Keratinocyte (primary cell): Measurements from ENCODE around the gene PTS. TPM values are rescaled to one million over a fixed set of nuclear protein-coding genes. Genes with fewer than 3 reads are reported as not detected.

ENCODE experiments used
- DNase-seq: peaks from one replicate; pipeline ENCODE4 v3.0.0-alpha.2; 2011; ENCODE audit warnings: low read depth, missing footprints, low spot score
- FAIRE-seq: peaks from 2 replicates; lab custom pipeline; 2011; peaks lifted over from hg19 to GRCh38; lab: Jason Lieb, UNC
- H2AFZ ChIP-seq: 2 replicates; pipeline ENCODE4 v1.6.0; 2012; ENCODE audit warnings: low read length, control low read depth, inconsistent platforms; ENCODE audit not compliant: control insufficient read depth
- H3K27ac ChIP-seq: 2 replicates; pipeline ENCODE4 v1.5.1; 2011; ENCODE audit warnings: low read length; ENCODE audit not compliant: control insufficient read depth, insufficient read depth
- H3K27me3 ChIP-seq: 3 replicates; pipeline ENCODE4 v1.6.0; 2011; ENCODE audit warnings: low read length; ENCODE audit not compliant: control insufficient read depth, insufficient read depth; ENCODE audit errors: extremely low read depth
- H3K36me3 ChIP-seq, 2 experiments: 2 replicates in 1 of 2; 3 replicates in 1 of 2; pipeline ENCODE4 v1.5.1; 2011; ENCODE audit warnings: low read length in 2 of 2, mild to moderate bottlenecking in 1 of 2; ENCODE audit not compliant: control insufficient read depth in 2 of 2, insufficient read depth in 2 of 2; ENCODE audit errors: extremely low read depth in 1 of 2
- H3K4me1 ChIP-seq: 3 replicates; pipeline ENCODE4 v1.5.1; 2011; ENCODE audit warnings: low read length; ENCODE audit not compliant: control insufficient read depth, insufficient read depth; ENCODE audit errors: extremely low read depth
- H3K4me2 ChIP-seq: 3 replicates; pipeline ENCODE4 v1.6.0; 2011; ENCODE audit warnings: low read depth, low read length; ENCODE audit not compliant: control insufficient read depth, insufficient read depth; ENCODE audit errors: extremely low read depth
- H3K4me3 ChIP-seq, 3 experiments: fragments of 200-600 bp in 1 of 3; sonication (generic) in 1 of 3; 2 replicates in 2 of 3; 3 replicates in 1 of 3; pipeline ENCODE4 v1.5.1; 2011 to 2016; ENCODE audit warnings: low read length in 3 of 3, mild to moderate bottlenecking in 3 of 3, control low read depth in 2 of 3, inconsistent platforms in 1 of 3, low read depth in 1 of 3, mixed read lengths in 1 of 3, mixed run types in 1 of 3, moderate library complexity in 1 of 3; ENCODE audit not compliant: control insufficient read depth in 2 of 3, insufficient read depth in 2 of 3; ENCODE audit errors: extremely low read depth in 1 of 3
- H3K79me2 ChIP-seq: 2 replicates; pipeline ENCODE4 v1.6.0; 2012; ENCODE audit warnings: low read length; ENCODE audit not compliant: control insufficient read depth, insufficient read depth
- H3K9ac ChIP-seq: 3 replicates; pipeline ENCODE4 v1.6.0; 2011; ENCODE audit warnings: low read length; ENCODE audit not compliant: control insufficient read depth, insufficient read depth; ENCODE audit errors: extremely low read depth
- H3K9me1 ChIP-seq: 3 replicates; pipeline ENCODE4 v1.6.0; 2011; ENCODE audit warnings: low read length; ENCODE audit not compliant: control insufficient read depth, insufficient read depth; ENCODE audit errors: extremely low read depth
- H3K9me3 ChIP-seq: 2 replicates; pipeline ENCODE4 v1.5.1; 2012; ENCODE audit warnings: low read depth, low read length; ENCODE audit not compliant: control insufficient read depth
- H4K20me1 ChIP-seq: 3 replicates; pipeline ENCODE4 v1.6.0; 2011; ENCODE audit warnings: low read length; ENCODE audit not compliant: control insufficient read depth, insufficient read depth; ENCODE audit errors: extremely low read depth
- CTCF ChIP-seq, 3 experiments: IDR thresholded peaks in 1 of 3; conservative IDR thresholded peaks in 1 of 3; optimal IDR thresholded peaks in 1 of 3; 2 replicates in 2 of 3; 3 replicates in 1 of 3; pipeline versions ENCODE3 to v1.5.1; 2011; ENCODE audit warnings: low read length in 3 of 3, mild to moderate bottlenecking in 3 of 3, moderate library complexity in 2 of 3, control low read depth in 1 of 3, inconsistent platforms in 1 of 3; ENCODE audit not compliant: insufficient read depth in 2 of 3; ENCODE audit errors: extremely low read depth in 1 of 3
- EZH2 ChIP-seq: IDR thresholded peaks from one replicate; pipeline ENCODE4 v1.6.1; 2012; ENCODE audit warnings: inconsistent platforms, mild to moderate bottlenecking, low read length, moderate library complexity
- dilution Hi-C: fragments of 300-500 bp; cut with MboI; formaldehyde crosslinking; loops from one replicate; pipeline ENCODE4 v1.7.0; 2020; ENCODE audit warnings: low sequenced_read_pairs; ENCODE audit not compliant: extremely low pct_ligation_motif_present
- polyA plus RNA-seq, 5 experiments: library from polyadenylated mRNA; depleted of rRNA in 3 of 5; stranded (reverse) in 3 of 5; stranded (forward) in 1 of 5; unstranded in 1 of 5; fragments of >200 nt; gene quantifications; 1 replicate in 1 of 5; 2 replicates in 3 of 5; 3 replicates in 1 of 5; pipeline versions ENCODE4 v1.2.1 to v1.2.3, GENCODE V29; 2011 to 2012; ENCODE audit warnings: missing spikeins in 2 of 5, low read depth in 1 of 5, low replicate concordance in 1 of 5

The PTS gene
- polyA plus RNA-seq, 1 donor (not counting 4 experiments of a cell fraction or from before 2014, with no cell fraction given) = 72.5 TPM

DNA sequence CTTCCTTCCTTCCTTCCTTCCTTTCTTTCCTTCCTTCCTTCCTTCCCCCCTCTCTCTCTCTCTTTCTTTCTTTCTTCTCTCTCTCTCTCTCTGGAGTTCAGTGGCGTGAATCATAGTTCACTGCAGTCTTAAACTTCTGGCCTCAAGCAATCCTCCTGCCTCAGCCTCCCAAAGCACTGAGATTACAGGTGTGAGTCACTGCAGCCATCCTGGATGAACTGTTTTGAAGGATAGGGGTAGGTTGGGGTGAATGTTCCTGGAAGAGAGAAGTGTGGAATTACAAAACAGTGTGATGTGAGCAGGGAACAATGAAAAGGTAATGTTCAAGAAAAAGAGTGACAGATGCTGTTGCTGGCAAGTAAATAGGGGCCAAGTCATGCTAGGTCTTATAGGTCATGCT is 46.8 kb downstream of the PTS start:
- FAIRE-seq (no peak), DNase-seq (no peak)
- Histone ChIP-seq H3K79me2 (no peaks in the 10 kb centered on the region), H3K4me2 (no peak overlapping the region), H3K36me3 (no peaks in the 10 kb centered on the region), H3K27ac (no peak overlapping the region), H3K27me3 (no peaks in the 10 kb centered on the region), H3K9me3 (no peaks in the 10 kb centered on the region), H3K9ac (no peak overlapping the region), H3K9me1 (no peaks in the 10 kb centered on the region), H3K4me1 (no peaks in the 10 kb centered on the region), H4K20me1 (no peaks in the 10 kb centered on the region), H2AFZ (no peak overlapping the region), H3K4me3 (no peak overlapping the region)
- TF ChIP-seq CTCF (optimal IDR thresholded peaks at IDR 0.05 in 1 of 3, IDR thresholded peaks at IDR 0.05 in 1 of 3, conservative IDR thresholded peaks at IDR 0.05 in 1 of 3; ENCODE audit: extremely low read depth in 1 of 3, insufficient read depth in 2 of 3, low read length in 3 of 3) (no peak), EZH2 (no peak)
- dilution Hi-C loops = no loop called here

DNA sequence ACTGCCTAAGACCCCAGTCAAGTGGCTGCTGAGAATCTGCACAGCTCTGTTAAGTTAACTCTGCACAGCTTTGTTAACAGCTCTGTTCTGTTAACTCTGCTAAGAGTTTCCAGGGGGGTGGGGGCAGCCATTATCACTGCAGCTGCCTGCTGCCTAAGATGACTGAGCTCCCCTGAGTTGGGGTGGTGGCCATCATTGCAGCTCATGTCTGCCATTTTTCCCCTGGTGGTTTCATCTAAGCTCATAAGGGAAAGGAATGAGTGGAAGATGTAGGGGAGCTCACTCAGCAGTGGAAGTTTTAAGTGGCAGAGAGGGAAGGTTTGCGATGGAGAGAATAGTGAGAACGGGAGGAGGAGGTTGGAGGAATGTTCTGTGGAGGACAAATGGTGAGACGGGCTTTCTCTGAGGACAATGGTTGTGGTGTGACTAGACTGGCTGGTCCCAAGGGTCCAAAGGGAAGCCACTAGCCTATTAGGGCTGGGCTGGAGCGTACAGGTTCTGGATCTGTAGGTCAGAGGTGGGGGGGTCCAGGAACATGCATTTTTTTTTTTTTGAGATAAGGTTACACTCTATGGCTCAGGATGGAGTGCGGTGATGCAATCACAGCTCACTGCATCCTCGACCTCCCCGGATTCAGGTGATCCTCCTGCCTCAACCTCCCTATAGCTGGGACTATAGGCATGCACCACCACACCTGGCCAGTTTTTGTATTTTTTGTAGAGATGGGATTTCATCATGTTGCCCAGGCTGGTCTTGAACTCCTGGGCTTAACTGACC is 48.0 kb downstream of the PTS start:
- no peak for FAIRE-seq
- no peaks in the 10 kb centered on the region for H3K9me1 ChIP-seq
- TF ChIP-seq EZH2 (no peak), CTCF (optimal IDR thresholded peaks at IDR 0.05 in 1 of 3, IDR thresholded peaks at IDR 0.05 in 1 of 3, conservative IDR thresholded peaks at IDR 0.05 in 1 of 3; ENCODE audit: extremely low read depth in 1 of 3, insufficient read depth in 2 of 3, low read length in 3 of 3) (no peak)
- H3K9ac ChIP-seq = no peak overlapping the region
- H3K4me2 ChIP-seq = no peak overlapping the region
- H3K4me1 ChIP-seq = no peaks in the 10 kb centered on the region
- no peaks in the 10 kb centered on the region for H3K36me3 ChIP-seq
- DNase-seq = no peak
- no peaks in the 10 kb centered on the region for H4K20me1 ChIP-seq
- H2AFZ ChIP-seq = no peak overlapping the region
- H3K4me3 ChIP-seq = no peak overlapping the region
- dilution Hi-C loops = no loop called here
- no peaks in the 10 kb centered on the region for H3K79me2 ChIP-seq
- H3K27ac ChIP-seq = no peak overlapping the region
- no peaks in the 10 kb centered on the region for H3K27me3 ChIP-seq
- no peaks in the 10 kb centered on the region for H3K9me3 ChIP-seq
